ENCODE measurements around the gene LETM1.

Gene LETM1

DNA sequence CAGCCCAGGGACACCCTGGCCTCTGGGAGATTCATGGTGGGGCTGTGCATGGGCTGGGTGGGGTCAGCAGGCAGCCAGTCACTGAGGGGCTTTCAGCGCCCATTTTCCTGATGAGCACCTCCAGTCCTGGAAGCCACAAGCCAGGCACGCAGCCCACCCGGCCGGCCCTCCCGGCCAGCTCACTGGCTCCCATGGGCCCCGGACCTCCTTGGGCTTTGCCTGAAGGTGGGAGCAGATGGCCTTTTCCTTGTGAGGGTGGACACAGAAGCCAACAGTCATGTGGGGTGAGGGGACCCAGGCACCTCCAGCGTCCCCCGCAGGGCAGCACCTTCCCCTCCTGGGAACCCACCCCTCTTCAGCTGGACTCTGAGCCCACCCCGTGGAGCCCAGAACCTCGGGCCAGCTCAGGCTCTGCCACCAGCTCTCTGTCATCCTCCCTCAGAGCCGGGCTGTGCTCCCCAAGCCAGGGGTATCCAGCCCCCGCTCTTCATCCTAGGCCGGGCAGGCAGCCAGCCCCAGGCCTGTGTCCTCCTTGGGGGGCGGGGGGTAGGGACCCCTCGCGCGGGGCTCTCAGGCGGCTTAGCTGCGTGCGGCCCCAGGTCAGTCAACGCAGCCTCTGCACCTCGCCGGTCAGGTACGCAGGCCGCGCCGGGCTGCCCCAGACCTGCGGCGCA is 63.7 kb downstream of the LETM1 start:
- DNase-seq = no peak

DNA sequence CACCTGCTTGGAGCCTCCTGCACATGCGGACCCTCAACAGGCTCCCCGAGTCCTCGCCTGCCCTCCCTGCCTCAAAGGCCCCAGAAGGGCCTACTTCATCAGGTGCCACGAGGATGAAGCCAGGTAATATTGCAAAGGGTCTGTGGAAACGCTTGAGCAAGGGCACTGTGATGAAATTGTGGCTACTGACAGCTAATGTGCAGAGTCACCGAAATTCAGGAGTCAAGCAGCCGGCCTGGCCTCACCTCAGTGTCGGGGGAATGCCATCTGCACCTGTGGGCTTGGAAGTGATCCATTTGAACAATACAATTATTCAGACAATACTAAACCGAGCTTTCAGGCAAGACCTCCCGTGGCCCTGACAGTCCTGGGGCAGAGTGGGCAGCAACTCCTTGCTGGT is 66.0 kb downstream of the LETM1 start:
- no peak for DNase-seq

- no peak for DNase-seq
Measured at GRCh38 chr4:1789552-1789951, 66.4 kb downstream of the LETM1 start.

DNA sequence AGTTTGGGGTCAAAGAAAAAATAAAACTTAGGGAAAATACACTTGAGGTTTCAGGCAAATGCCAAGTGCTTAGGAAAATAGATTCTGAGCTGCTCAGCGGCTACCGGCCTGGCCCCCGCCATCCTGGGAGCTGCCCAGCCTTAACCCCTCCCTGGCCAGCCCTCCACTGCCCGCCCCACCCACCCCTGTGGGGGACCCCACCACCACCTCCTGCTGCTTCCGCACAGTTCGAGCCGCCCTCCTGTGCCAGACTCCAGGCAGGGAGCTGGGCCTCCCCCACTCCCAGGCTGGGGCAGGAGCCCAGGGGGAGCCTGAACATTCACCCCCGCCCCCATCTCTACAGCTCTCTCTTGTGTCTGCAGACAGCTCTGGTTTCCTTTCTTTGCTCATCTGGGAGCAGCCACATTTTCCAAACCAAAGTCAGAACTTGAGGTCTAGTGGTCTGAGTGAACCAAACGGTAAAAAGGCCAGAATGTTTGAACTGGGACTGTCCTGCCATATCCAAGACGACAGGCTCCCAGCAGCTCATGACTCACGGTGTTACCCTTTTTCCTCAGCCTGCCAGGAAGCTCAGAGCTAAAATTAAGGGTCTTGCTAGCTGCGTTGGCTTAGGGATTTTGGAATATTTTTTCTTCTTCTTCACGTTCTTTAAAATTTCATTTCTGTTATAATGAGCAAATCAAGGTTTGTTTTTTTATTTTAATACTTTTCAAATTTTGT is 67.5 kb downstream of the LETM1 start:
- no peak for DNase-seq

- DNase-seq = no peak
Measured at GRCh38 chr4:1787411-1788077, 68.4 kb downstream of the LETM1 start.

GRCh38 chr4:1786544-1787362 is 69.2 kb downstream of the LETM1 start:
- DNase-seq = no peak

DNA sequence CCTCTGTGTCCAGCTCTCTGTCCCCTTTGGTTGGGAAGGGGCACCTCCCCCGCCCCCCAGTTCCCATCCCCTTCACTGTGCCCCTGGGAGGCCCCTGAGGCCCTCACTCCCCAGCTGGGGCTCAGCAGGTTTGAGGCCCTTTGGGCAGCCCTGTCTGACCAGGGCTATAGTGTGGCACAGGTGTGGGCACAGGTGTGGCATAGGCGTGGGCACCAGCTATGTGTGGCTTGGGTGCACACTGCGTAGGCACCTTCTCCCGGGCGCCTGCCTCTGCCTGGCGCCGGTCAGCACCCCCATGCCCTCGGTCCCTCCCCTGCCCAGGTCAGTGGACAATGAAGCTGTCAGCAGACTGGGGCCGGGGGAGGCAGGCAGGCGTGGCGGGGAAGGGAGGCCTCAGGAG is 70.4 kb downstream of the LETM1 start:
- DNase-seq = no peak

- no peak for DNase-seq
Measured at GRCh38 chr4:1784789-1785591, 71.0 kb downstream of the LETM1 start.

- no peak for DNase-seq
Measured at GRCh38 chr4:1784395-1784788, 71.6 kb downstream of the LETM1 start.

GRCh38 chr4:1783970-1784369 is 72.0 kb downstream of the LETM1 start:
- no peak for DNase-seq

GRCh38 chr4:1783015-1783414 is 72.9 kb downstream of the LETM1 start:
- DNase-seq = no peak

GRCh38 chr4:1780435-1780834 is 75.5 kb downstream of the LETM1 start:
- no peak for DNase-seq

DNA sequence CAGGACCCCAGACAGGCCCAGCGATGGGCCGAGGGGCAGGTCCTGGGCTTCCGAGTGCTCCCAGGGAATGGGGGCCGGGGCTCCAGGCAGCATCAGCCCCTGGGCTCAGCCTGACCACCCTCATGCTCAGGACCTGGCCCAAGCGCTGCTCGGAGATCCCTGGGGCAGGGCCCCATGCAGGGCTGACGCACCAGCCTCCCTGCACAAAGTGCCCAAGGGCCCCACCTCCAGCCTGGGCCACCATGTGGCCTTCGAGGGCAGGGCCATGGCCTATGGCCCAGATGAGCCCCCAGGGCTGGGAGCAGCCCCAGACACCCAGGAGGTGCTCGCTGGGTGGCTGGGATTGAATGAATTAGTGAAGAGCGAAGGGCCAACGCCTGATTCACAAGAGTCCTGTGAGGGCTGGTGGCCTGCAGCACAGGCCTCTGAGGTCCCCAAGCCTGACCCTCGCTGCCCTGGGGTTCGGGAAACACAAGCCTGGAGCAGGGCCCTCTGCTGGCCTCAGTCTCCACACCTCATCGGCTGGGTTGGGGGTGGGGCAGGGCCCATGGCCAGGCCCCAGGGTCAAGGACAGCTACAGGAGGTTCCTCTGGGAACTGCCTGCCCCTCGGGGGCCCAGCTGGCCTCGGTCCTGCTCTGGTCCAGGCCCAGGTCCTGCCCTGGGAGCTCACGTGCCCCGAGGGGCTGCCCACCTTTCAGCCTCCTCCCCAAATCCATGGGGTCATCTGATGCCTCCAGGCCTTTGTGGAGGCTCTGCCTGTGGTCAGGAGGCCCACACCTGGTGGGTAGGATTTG is 76.2 kb downstream of the LETM1 start:
- no peak for DNase-seq

DNA sequence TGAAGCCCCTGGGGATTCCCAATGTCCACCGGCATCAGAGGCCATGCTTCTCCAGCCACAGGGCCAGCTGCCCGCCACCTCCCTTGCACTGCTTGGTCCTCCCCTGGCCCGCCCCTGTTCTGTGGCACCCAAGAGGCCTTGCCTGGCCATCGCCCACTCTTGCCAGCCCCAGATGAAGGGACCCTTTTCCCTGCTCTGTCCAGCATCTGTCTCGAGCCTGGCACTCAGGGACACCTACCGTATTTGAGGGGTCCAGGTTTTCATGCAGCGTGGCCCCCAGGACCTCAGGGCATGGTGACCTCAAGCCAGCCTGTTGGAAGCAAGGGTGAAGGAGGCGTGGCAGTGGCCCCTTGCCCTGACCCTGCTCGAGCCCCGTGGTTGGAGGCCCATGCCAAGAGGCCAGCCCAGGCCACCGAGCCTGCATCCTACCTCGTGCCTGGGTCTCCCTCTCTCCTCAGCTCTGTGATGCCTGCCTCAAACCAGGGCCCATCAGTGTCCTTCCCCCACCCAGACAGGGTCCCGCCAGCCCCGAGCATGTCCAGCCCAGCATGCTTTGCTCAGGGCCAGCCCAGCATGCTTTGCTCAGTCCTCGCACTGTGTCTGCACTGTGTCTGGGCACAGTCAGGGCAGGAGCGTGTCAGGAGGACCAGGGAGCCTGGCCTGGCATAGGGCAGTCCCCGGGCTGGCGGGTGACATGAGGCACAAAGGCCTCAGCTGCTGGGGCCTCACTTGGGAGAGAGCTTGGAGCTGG is 77.1 kb downstream of the LETM1 start:
- DNase-seq = no peak

GRCh38 chr4:1777822-1778641 is 77.9 kb downstream of the LETM1 start:
- no peak for DNase-seq

DNA sequence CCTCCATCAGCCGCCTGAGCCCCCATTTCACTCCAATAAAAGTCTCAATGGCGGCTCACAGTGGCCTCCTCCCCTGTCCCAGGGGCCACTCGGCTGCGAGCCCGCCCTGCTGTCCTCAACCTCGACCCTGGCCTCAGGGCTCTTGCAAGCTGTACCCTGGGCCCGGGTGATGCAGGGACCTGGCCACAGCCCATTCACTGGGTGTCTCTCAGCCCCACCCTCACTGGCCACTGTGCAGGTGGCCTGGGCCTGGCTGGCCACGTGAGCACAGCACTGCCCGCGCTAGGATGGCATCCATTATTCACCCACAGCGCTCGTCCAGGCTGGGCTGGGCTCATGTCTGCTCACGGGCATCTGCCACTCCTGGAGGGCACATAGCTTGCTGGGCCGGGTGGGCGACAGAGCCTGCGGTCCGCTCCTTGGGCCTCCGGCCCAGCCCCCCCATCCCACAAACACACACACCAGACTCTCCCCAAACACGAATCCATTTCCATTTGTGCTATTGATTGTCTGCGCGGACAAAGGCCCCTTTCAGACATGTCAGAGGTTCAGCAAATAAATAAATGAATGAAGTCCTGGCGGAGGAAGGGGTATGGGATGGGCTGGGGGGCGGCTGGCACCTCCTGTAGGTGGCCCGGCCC is 79.3 kb downstream of the LETM1 start:
- DNase-seq = no peak

- no peak for DNase-seq
Measured at GRCh38 chr4:1775731-1776500, 80.0 kb downstream of the LETM1 start.

DNA sequence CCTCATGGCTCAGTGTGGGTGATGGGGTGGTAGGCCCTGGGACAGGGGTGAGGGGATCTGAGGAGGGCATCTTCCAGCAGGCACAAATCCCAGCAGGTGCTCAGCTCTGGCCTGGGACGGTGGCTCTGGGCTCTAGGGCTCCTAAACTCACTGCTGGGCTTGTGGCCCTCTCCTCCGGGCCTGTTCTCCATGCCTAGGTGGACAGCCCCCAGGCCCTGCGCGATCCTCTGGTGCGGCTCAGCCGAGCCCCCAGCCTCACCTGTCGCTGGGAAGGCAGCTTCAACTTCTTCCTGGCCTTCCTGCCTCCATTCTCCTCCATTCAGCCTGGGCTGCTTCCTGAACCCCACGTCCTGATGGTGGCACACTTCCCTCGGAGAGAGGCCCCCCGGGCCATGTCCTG is 82.2 kb downstream of the LETM1 start:
- no peak for DNase-seq
